IMR-90 (cell line): ENCODE data around the gene GLCE.

Experiments used
- BHLHE40 ChIP-seq: fragments of 150-350 bp; IDR thresholded peaks from 2 replicates; pipeline ENCODE4 v1.6.1; 2016; ENCODE audit warnings: mild to moderate bottlenecking, low read depth, low read length
- CHD1 ChIP-seq: IDR thresholded peaks from 2 replicates; pipeline ENCODE4 v1.6.1; 2012; ENCODE audit warnings: low read depth, low read length, improper control_type of control experiment
- FOS ChIP-seq: fragments of 150-350 bp; IDR thresholded peaks from 2 replicates; pipeline ENCODE4 v1.6.1; 2016; ENCODE audit warnings: low read depth, low read length
- MXI1 ChIP-seq: IDR thresholded peaks from 2 replicates; pipeline ENCODE4 v1.6.1; 2012; ENCODE audit warnings: low read depth, mild to moderate bottlenecking, low read length, moderate library complexity, borderline replicate concordance
- POLR2A ChIP-seq: IDR thresholded peaks from 2 replicates; pipeline ENCODE4 v1.6.1; 2012; ENCODE audit warnings: mild to moderate bottlenecking, low read depth, low read length
- RAD21 ChIP-seq: IDR thresholded peaks from 2 replicates; pipeline ENCODE4 v1.6.1; 2012; ENCODE audit warnings: low read length, improper control_type of control experiment
- RCOR1 ChIP-seq: IDR thresholded peaks from 2 replicates; pipeline ENCODE4 v1.6.1; 2012; ENCODE audit warnings: mild to moderate bottlenecking, low read length, improper control_type of control experiment; ENCODE audit not compliant: insufficient replicate concordance
- RFX5 ChIP-seq: IDR thresholded peaks from 2 replicates; pipeline ENCODE4 v1.8.0; 2012; ENCODE audit warnings: low read depth, mild to moderate bottlenecking, low read length, moderate library complexity
- SMC3 ChIP-seq: fragments of 150-350 bp; IDR thresholded peaks from 2 replicates; pipeline ENCODE4 v1.6.1; 2016; ENCODE audit warnings: low read depth, mild to moderate bottlenecking, antibody characterized with exemption, low read length, moderate library complexity
- USF2 ChIP-seq: fragments of 150-350 bp; IDR thresholded peaks from 2 replicates; pipeline ENCODE4 v1.6.1; 2017; ENCODE audit warnings: mild to moderate bottlenecking, antibody characterized with exemption, low read length, low read depth
- TF ChIP-seq, protein P1 (sequence below): conservative IDR thresholded peaks from 2 replicates; pipeline ENCODE4 v1.5.1; 2012; ENCODE audit warnings: mild to moderate bottlenecking, low read depth, low read length, improper control_type of control experiment

- TF ChIP-seq, protein P1, sequence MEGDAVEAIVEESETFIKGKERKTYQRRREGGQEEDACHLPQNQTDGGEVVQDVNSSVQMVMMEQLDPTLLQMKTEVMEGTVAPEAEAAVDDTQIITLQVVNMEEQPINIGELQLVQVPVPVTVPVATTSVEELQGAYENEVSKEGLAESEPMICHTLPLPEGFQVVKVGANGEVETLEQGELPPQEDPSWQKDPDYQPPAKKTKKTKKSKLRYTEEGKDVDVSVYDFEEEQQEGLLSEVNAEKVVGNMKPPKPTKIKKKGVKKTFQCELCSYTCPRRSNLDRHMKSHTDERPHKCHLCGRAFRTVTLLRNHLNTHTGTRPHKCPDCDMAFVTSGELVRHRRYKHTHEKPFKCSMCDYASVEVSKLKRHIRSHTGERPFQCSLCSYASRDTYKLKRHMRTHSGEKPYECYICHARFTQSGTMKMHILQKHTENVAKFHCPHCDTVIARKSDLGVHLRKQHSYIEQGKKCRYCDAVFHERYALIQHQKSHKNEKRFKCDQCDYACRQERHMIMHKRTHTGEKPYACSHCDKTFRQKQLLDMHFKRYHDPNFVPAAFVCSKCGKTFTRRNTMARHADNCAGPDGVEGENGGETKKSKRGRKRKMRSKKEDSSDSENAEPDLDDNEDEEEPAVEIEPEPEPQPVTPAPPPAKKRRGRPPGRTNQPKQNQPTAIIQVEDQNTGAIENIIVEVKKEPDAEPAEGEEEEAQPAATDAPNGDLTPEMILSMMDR = no peak
- no peak for TF ChIP-seq FOS
- no peak for TF ChIP-seq CHD1
- TF ChIP-seq POLR2A = no peak
- no peak for TF ChIP-seq RFX5
- no peak for TF ChIP-seq BHLHE40
- no peak for TF ChIP-seq USF2
- no peak for TF ChIP-seq SMC3
- TF ChIP-seq RAD21 = no peak
- TF ChIP-seq MXI1 = no peak
- no peak for TF ChIP-seq RCOR1
Observed at GRCh38 chr15:69158843-69159240, 1.6 kb upstream of the GLCE start.
